Mesodermal cell (in vitro differentiated cells): ENCODE results near the gene MEGF8.

Source experiments
- H3K27ac ChIP-seq: 2 replicates; pipeline ENCODE4 v1.7.0; 2013; ENCODE audit warnings: mild to moderate bottlenecking, low read depth, low read length, moderate library complexity; ENCODE audit not compliant: severe bottlenecking
- H3K36me3 ChIP-seq: 2 replicates; pipeline ENCODE4 v1.7.1; 2013; ENCODE audit warnings: mild to moderate bottlenecking, low read length, moderate library complexity; ENCODE audit not compliant: control insufficient read depth, insufficient read depth
- H3K4me1 ChIP-seq: one replicate; pipeline ENCODE4 v1.7.1; 2013; ENCODE audit warnings: mild to moderate bottlenecking, low read length; ENCODE audit not compliant: insufficient read depth, control insufficient read depth, poor library complexity, severe bottlenecking
- H3K4me3 ChIP-seq: 2 replicates; pipeline ENCODE4 v1.7.0; 2013; ENCODE audit warnings: low read length, control low read depth, mild to moderate bottlenecking; ENCODE audit not compliant: insufficient read depth, poor library complexity, severe bottlenecking; ENCODE audit errors: extremely low read depth
- H3K9me3 ChIP-seq: 2 replicates; pipeline ENCODE4 v1.7.1; 2013; ENCODE audit warnings: mild to moderate bottlenecking, low read length, moderate library complexity; ENCODE audit not compliant: control insufficient read depth
- WGBS, 2 experiments: methylation state at CpG; one replicate each; pipeline ENCODE4 v1.1.5; 2013; ENCODE audit warnings: missing lambda C conversion rate in 2 of 2; ENCODE audit not compliant: insufficient coverage in 2 of 2; 5-methylcytosine and 5-hydroxymethylcytosine counted together

Gene MEGF8

DNA sequence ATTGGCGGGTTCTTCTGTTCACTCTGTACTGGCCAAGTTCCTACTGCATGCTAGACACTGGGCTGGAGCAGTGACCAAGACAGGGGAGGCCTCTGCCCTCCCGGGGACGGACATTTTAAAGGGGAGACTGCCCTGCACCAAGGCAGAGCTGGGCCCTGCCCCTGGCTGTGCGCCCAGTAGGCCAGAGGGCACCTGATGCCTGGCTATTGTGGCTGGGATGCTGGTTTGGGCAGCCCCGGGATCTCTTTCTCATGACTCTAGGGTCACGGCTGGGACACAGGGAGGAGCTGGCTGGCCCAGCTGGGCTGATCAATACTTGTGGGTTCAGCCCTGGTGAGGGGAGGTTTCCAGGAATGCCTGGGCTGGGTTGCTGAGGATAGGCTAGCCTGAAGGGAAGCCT is 84.0 kb downstream of the MEGF8 start:
- H3K36me3 ChIP-seq: peaks cover 3% of the 10 kb centered on the region
- H3K4me1 ChIP-seq: peaks cover 4% of the 10 kb centered on the region
- 89 to 96% methylated on average over 5 to 6 of the region's 6 CpGs for WGBS, 2 experiments
- H3K9me3 ChIP-seq: no peaks in the 10 kb centered on the region
- H3K4me3 ChIP-seq: no peak overlapping the region
- no peak overlapping the region for H3K27ac ChIP-seq

DNA sequence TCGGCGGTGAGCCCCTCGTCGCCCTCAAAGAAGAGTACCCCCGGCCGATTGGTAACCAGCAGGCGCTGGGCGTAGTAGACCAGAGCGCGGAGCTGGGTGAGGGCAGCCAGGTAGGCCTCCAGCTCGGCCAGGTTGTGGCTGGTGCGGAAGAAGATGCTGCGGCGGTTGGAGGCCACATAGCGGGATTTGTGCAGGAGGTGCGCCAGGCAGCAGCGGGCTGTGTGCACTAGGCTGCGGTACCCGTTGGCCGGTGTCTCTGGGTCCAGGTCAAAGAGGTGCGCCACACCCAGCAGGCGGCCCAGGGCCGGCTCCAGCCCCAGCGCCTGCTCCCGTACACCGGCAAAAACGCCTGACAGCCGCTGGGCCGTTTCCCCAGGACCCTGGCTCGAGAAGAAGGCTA is 84.9 kb downstream of the MEGF8 start:
- Histone ChIP-seq H3K9me3 (no peaks in the 10 kb centered on the region), H3K27ac (no peak overlapping the region), H3K4me1 (peaks cover 4% of the 10 kb centered on the region), H3K36me3 (peaks cover 3% of the 10 kb centered on the region), H3K4me3 (no peak overlapping the region)
- WGBS, 2 experiments: 93 to 94% methylated on average over 30 of the region's 30 CpGs

DNA sequence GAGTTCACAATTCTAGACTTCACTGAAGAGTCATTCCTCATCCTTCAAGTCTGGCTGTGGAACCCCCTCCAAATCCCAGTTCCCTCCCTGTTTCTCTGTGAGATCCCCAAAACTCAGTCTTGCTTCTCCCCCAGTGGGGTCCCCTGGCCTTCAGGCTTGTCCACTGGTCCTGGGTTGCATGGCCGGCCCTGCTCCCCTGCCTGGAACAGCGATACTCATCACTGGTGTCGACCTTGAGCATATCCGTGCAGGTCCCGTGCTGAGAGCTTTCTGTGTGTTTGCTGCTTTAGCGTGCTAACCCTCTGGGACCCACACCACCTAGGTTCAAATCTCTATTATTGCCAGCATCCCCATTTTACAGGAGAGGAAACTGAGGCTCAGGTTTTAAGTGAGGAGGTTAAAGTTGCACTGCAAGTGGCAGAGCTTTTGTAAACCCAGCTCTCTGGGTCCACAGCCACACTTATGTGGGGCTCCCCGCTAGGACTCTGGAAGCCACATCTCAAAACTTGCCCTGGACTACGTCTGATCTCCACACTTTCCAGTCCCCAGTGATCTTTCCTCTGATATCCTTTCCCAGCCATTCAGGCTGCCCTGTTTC is 86.2 kb downstream of the MEGF8 start:
- peaks cover 3% of the 10 kb centered on the region for H3K36me3 ChIP-seq
- no peak overlapping the region for H3K27ac ChIP-seq
- no peaks in the 10 kb centered on the region for H3K4me1 ChIP-seq
- 91 to 95% methylated on average over 4 to 8 of the region's 8 CpGs for WGBS, 2 experiments
- no peak overlapping the region for H3K4me3 ChIP-seq
- H3K9me3 ChIP-seq: no peaks in the 10 kb centered on the region

DNA sequence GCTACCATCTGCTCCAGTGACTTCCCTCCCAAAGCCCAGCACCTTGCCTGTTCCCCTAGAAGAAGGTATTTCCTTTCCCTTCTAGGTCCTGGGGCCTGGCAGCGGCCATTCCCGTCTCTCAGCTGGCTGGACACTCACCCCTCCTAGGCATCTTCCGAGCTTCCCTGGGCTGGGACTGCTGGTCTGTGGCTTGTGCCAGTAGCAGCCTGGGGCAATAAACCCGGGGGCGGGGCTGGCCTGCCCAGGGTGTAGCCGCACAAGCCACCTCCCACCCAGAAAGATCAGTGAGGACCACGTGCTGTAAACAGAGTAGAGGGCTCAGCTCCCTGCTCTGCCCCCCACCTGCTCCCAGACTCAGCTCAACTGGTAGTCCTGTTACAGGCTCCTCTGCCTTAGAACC is 86.8 kb downstream of the MEGF8 start:
- WGBS, 2 experiments: 48 to 68% methylated on average over 6 to 7 of the region's 7 CpGs
- peaks cover 3% of the 10 kb centered on the region for H3K36me3 ChIP-seq
- H3K4me3 ChIP-seq: no peak overlapping the region
- H3K4me1 ChIP-seq: no peaks in the 10 kb centered on the region
- no peaks in the 10 kb centered on the region for H3K9me3 ChIP-seq
- no peak overlapping the region for H3K27ac ChIP-seq

DNA sequence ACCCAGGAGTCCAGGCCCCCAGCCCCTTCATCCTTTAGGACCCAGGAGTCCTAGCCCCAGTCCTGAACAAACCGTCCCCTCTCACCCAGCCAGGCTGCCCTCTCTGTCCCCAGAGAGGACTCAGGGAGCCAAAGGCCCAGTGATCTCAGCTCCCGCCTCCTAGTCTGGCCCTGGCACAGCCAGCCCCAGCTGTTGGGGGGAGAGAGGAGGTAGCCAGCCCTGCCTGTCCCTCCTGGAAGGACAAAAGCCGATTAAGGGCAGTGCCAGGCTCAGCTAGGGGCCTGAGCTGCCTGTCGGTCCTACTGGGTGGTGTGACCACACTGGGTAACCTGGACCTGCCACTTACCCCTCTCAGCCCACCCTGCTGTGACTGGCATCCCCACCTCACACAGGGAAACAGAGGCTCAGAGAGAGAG is 87.2 kb downstream of the MEGF8 start:
- H3K36me3 ChIP-seq: peaks cover 3% of the 10 kb centered on the region
- WGBS, 2 experiments: 81 to 82% methylated on average over 3 of the region's 4 CpGs

DNA sequence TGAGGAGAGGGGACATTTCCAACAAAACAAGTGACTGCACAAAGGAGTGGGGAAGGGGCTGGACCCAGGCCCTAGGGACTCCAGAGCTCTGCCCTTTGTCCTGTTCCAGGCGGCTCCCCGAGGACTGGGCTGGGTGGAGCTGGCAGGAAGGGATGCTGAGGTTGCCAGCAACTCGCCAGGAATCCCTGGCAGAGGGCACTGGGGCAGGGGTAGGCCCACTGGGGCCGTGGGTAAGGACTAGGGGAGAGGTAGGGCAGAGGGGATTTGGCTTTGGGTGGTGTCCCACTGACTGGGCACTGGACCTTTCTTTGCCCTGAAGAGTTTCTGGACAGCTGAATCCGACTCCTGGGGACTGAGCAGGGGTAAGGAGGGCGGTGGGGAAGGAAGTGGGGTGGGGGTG is 93.9 kb downstream of the MEGF8 start:
- peaks cover 2% of the 10 kb centered on the region for H3K4me1 ChIP-seq
- WGBS, 2 experiments: 82 to 90% methylated on average over 2 to 6 of the region's 6 CpGs
- no peak overlapping the region for H3K4me3 ChIP-seq
- H3K27ac ChIP-seq: no peak overlapping the region
- H3K36me3 ChIP-seq: no peaks in the 10 kb centered on the region
- no peaks in the 10 kb centered on the region for H3K9me3 ChIP-seq

More for the DNA sequence above, 87.2 kb downstream of the MEGF8 start:
- Histone ChIP-seq H3K4me3 (no peak overlapping the region), H3K27ac (no peak overlapping the region), H3K9me3 (no peaks in the 10 kb centered on the region), H3K4me1 (no peaks in the 10 kb centered on the region)

DNA sequence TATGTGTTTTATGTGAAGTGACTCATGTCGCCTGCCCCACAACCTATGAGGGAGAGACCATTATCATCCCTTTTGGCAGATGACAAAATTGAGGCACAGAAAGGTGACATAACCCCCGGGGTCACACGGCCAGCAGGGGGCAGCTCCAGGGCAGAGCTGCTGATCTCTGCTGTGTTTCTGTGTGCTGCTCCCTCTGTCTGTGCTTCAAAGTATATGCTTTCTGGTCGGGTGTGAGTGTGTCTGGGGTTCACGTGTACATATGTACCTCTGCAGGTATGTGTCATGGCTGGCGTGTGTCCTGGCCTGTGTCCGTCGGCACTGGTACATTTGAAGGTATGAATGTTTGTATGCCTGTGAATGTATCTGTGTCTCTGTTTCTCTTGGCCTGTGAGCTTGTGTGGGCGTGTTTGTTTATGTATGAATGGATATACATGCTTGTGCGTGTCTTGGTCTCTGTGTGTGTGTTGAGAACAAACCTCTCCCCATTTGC is 94.7 kb downstream of the MEGF8 start:
- Histone ChIP-seq H3K27ac (no peak overlapping the region), H3K4me3 (no peak overlapping the region), H3K4me1 (peaks cover 2% of the 10 kb centered on the region), H3K36me3 (no peaks in the 10 kb centered on the region), H3K9me3 (no peaks in the 10 kb centered on the region)
- 20 to 46% methylated on average over 2 to 7 of the region's 10 CpGs for WGBS, 2 experiments

DNA sequence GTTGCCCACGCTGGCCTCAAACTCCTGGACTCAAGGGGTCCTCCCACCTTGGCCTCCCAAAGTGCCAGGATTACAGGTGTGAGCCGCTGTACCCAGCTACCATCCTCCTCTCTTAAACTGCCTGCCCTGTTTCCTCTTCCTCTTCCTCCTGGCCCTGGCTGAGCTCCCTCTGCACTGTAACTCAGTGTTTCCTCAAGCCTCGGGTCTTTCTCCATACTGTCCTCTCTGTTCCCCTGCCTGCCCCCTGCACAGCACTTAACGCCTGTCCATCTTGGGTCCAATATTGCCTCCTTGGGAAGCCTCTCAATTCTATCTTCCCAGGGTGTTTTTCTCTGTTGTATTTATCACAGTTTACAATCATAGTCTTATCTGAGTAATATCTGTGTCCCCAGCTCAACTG is 95.7 kb downstream of the MEGF8 start:
- Histone ChIP-seq H3K36me3 (no peaks in the 10 kb centered on the region), H3K4me1 (peaks cover 2% of the 10 kb centered on the region), H3K9me3 (no peaks in the 10 kb centered on the region), H3K4me3 (no peak overlapping the region), H3K27ac (no peak overlapping the region)
- WGBS, 2 experiments: 87 to 100% methylated on average over 2 to 4 of the region's 4 CpGs

DNA sequence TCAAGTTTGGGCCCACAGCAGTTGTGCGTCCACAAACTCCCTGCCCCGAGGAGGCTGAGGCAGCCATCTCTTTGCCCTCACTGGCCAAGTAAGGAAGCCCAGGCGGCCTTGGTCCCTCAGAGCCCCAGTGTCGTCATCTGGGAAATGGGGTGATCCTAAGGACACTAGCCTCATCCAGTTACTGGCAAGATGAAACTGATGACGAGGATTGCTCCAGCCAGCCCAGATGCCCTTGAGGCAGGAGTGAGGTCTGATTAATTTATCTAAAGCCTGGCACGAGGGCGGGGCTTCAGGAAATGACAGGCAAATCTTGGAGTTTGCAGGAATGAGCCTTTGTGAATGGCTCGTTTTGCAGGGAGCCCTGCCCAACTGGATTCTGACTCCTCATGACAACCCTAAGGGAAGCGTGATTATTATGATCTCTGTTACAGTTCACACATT is 96.2 kb downstream of the MEGF8 start:
- Histone ChIP-seq H3K27ac (no peak overlapping the region), H3K9me3 (no peaks in the 10 kb centered on the region), H3K4me3 (no peak overlapping the region), H3K36me3 (no peaks in the 10 kb centered on the region), H3K4me1 (peaks cover 2% of the 10 kb centered on the region)
- 81 to 92% methylated on average over 8 to 9 of the region's 9 CpGs for WGBS, 2 experiments

DNA sequence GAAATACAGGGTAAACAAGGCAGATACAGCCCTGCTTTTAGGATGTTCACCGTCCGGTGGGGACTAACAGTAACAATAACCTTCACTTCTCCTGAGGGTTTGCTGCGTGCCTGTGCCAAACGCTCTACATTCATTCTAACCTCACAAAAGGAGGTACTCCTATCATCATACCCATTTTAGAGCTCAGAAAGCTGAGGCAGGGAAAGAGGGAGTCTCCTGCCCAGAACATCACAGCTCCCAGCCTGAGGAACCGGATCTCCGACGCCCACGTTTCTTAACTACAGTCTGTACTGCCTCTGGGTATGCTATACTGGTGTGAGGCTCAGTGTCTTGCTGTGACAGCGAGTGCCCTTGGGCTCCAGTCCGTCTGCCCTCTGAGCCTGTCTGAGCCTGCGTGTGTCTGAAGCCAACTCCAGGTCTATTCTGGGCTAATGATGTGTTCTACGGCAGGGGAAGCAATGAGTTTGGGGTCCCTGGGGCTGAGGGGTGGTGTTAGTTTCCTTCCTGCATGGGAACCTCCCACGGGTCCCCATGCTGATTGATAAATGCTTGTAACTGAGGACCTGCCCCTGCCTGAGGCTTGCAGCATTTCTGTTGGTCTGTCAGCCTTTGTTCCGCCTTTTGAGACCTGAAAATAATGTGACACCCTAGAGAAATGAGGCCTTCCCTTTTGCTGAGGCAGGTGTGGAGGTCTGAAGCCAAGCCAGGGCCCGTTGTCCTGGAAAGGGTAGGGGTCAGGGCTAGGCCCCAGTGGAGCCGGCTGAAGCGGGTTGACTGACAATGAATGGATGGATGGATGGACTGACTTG is 96.9 kb downstream of the MEGF8 start:
- 87 to 89% methylated on average over 13 to 15 of the region's 17 CpGs for WGBS, 2 experiments
- no peaks in the 10 kb centered on the region for H3K36me3 ChIP-seq
- H3K27ac ChIP-seq: no peak overlapping the region
- H3K4me3 ChIP-seq: peak overlapping the region; percentile 51
- peaks cover 2% of the 10 kb centered on the region for H3K4me1 ChIP-seq
- H3K9me3 ChIP-seq: no peaks in the 10 kb centered on the region
